Retinal pigment epithelial cell (primary cell): ENCODE measurements around the gene CRYL1.
A peak's percentile ranks its signal among the peaks of the same experiment; 100 is the strongest.

Experiments used
- DNase-seq: peaks from one replicate; pipeline ENCODE4 v3.0.0-alpha.2; 2010; ENCODE audit warnings: low read depth
- H3K4me3 ChIP-seq: 2 replicates; pipeline ENCODE4 v1.5.1; 2011; ENCODE audit warnings: mild to moderate bottlenecking, low read length, control low read depth, moderate library complexity
- CTCF ChIP-seq: conservative IDR thresholded peaks from 2 replicates; pipeline ENCODE4 v1.5.1; 2011; ENCODE audit warnings: low read depth, low read length, control low read depth, inconsistent platforms

Gene CRYL1

GRCh38 chr13:20359335-20359734 is 166.3 kb downstream of the CRYL1 start:
- peak; percentile 75 for DNase-seq
- no peak for TF ChIP-seq CTCF

GRCh38 chr13:20358022-20358421 is 167.6 kb downstream of the CRYL1 start:
- H3K4me3 ChIP-seq = no peak overlapping the region
- no peak for DNase-seq
- TF ChIP-seq CTCF = no peak

More at GRCh38 chr13:20359335-20359734, 166.3 kb downstream of the CRYL1 start:
- H3K4me3 ChIP-seq = no peak overlapping the region

- no peak for TF ChIP-seq CTCF
- DNase-seq = no peak
- H3K4me3 ChIP-seq = no peak overlapping the region
Measured at GRCh38 chr13:20356444-20356843, 169.2 kb downstream of the CRYL1 start.

- no peak for DNase-seq
- H3K4me3 ChIP-seq = no peak overlapping the region
- TF ChIP-seq CTCF = no peak
Measured at GRCh38 chr13:20354722-20355121, 170.9 kb downstream of the CRYL1 start.

- TF ChIP-seq CTCF = peak; percentile 6
- no peak for DNase-seq
- no peak overlapping the region for H3K4me3 ChIP-seq
Measured at GRCh38 chr13:20353973-20354372, 171.7 kb downstream of the CRYL1 start.
